RWPE1 (cell line): Measurements from ENCODE around the gene RETREG3.
"Not testable (repeated sequence)": the region's sequence is repeated elsewhere in the genome, so short reads cannot be mapped to it uniquely, and the experiment has no call there.

ENCODE experiments used
- CTCF ChIA-PET: fragments of 350-600 bp; sonication (Branson Sonifier 250); formaldehyde crosslinking; extraction: SDS; loops from one replicate; lab custom pipeline; 2021; lab: Yijun Ruan, JAX
- POLR2A ChIA-PET: fragments of 400-600 bp; formaldehyde crosslinking; extraction: SDS; loops from one replicate; lab custom pipeline; 2020; ENCODE audit warnings: antibody characterized with exemption; ENCODE audit not compliant: low non-redundant PET; lab: Yijun Ruan, JAX
- DNase-seq: peaks from one replicate; pipeline ENCODE4 v3.0.0; 2012; ENCODE audit warnings: low spot score
- H3K27ac ChIP-seq: fragments of 450-650 bp; 2 replicates; pipeline ENCODE4 v1.5.1; 2017
- TF ChIP-seq, protein P1 (sequence below): fragments of 450-650 bp; conservative IDR thresholded peaks from 2 replicates; pipeline ENCODE4 v1.5.1; 2017; ENCODE audit warnings: low read depth, mild to moderate bottlenecking

Gene RETREG3

DNA sequence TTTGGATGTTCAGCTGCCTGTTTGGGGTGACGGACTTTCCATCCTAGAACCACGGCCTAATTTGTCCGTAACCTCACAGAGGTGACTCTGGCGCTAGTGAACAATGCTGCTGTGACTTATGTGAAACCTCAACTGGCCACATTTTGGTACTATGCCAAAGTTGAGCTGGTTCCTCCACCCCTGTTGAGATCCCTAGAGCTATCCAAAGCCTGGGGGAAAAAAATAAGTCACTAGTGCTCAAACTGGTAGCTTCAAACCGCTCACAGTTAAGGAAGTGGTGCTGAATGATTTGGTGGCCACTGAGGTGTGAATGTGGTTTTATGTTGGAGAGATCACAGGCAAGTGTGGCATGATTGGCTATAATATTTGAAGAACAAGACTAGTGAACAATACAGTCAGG lies 38.6 kb upstream of the RETREG3 start:
- POLR2A ChIA-PET: no interaction called here
- CTCF ChIA-PET: interaction anchor here (0.6 to 0.8 kb wide), 3 partner anchors 9 to 29 kb away, joined by 3 to 5 read pairs (median 4); no protein-coding TSS in a partner anchor
- TF ChIP-seq, protein P1, sequence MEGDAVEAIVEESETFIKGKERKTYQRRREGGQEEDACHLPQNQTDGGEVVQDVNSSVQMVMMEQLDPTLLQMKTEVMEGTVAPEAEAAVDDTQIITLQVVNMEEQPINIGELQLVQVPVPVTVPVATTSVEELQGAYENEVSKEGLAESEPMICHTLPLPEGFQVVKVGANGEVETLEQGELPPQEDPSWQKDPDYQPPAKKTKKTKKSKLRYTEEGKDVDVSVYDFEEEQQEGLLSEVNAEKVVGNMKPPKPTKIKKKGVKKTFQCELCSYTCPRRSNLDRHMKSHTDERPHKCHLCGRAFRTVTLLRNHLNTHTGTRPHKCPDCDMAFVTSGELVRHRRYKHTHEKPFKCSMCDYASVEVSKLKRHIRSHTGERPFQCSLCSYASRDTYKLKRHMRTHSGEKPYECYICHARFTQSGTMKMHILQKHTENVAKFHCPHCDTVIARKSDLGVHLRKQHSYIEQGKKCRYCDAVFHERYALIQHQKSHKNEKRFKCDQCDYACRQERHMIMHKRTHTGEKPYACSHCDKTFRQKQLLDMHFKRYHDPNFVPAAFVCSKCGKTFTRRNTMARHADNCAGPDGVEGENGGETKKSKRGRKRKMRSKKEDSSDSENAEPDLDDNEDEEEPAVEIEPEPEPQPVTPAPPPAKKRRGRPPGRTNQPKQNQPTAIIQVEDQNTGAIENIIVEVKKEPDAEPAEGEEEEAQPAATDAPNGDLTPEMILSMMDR: no peak
- no peak for DNase-seq
- no peak overlapping the region for H3K27ac ChIP-seq

DNA sequence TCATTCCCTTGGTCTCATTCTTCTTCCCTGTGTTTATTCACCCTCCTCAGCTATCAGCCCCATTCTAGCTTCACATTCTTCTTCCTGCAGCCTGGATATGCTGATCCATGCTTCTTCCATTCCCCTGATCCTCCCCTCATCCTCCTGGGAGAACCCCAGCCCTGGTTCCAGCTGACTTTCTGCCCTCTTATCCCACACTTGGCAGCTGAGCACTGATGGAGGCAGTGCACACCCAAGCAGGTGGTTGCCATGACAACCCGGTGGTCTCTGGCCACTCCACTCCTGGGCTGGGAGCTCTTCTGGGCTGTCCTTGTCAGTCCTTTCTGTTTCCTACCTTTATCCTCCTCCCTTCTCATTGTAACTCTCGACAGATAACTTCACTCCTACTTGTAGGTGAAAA lies 33.2 kb upstream of the RETREG3 start:
- ChIA-PET CTCF (no interaction called here), POLR2A (interaction anchor here (0.7 kb wide), 1 partner anchor 17 kb away, joined by 4 read pairs; no protein-coding TSS in a partner anchor)
- TF ChIP-seq, protein P1: no peak
- DNase-seq: no peak
- H3K27ac ChIP-seq: no peak overlapping the region

DNA sequence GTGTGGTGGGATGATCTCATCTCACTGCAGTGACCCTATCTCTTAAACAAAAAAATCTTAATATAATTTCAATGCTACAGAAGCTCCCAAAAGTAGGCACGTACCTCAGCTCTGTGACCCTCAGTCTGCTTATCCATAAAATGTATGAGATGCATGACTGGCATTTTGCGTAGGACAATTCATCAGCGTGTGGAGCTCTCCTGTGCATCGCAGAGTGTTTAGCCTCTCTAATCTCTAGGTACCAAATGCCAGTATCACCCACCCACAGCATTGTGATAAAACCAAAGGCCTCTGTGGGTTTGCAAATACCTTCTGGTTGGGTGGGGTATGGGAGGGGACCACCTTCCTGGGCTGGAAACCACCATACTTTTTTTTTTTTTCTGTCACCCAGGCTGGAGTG lies 30.9 kb upstream of the RETREG3 start:
- no peak overlapping the region for H3K27ac ChIP-seq
- ChIA-PET CTCF (interaction anchor here (0.7 kb wide), 1 partner anchor 18 kb away, joined by 4 read pairs; no protein-coding TSS in a partner anchor), POLR2A (interaction anchor here (1.0 kb wide), 1 partner anchor 11 kb away, joined by 6 read pairs; no protein-coding TSS in a partner anchor)
- no peak for DNase-seq
- TF ChIP-seq, protein P1: no peak

DNA sequence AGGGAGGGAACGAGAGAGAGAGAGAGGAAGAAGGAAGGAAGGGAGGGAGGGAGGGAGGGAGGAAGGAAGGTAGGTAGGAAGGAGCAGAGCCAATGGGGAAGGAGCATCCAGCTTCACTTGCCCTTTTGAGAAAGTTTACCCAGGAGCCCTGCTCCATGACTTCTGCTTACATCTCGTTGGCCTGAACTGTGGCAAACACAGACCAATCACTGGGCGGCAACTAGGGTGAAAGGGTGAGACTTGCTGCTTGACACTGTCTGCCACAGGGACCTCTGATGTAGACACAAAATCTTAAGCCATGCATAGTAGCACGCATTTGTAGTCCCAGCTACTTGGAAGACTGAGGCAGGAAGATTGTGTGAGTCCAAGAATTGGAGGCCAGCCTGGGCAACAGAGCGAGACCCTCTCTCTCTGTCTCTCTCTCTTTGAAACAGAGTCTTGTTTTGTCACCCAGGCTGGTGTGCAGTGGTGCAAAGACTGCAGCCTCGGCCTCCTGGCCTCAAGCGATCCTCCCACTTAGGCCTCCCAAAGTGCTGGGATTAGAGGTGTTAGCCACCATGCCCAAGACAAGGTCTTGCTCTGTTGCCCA lies 30.4 kb upstream of the RETREG3 start:
- no peak for DNase-seq
- H3K27ac ChIP-seq: no peak overlapping the region
- ChIA-PET POLR2A (interaction anchor here (1.0 kb wide), 1 partner anchor 11 kb away, joined by 6 read pairs; no protein-coding TSS in a partner anchor), CTCF (no interaction called here)
- TF ChIP-seq, protein P1: no peak

DNA sequence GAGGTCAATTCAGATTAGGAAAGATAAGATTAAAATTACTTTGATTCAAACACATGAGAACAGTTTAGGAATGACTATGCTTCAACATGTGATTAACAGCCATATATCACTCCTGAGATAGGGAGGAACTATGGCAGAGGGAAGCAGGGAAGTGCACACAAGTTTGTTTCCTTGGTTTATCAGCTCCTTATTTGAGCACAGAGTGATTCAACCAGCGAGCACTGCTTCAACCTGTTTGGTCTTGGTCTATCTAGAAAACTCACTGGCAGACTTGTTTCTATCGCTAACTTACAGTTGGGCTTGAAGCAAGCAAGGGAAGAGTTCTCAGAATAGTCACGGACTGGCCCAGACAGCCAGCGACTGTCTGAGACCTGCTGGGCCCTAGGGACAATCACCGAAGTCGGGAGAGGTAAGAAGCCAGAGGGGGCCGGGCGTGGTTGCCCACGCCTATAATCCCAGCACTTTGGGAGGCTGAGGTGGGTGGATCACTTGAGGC lies 23.8 kb upstream of the RETREG3 start:
- ChIA-PET POLR2A (interaction anchor here (1.2 kb wide), 1 partner anchor 46 kb away, joined by 4 read pairs; no protein-coding TSS in a partner anchor), CTCF (no interaction called here)
- TF ChIP-seq, protein P1: no peak
- H3K27ac ChIP-seq: peak overlapping the region; percentile 54
- DNase-seq: no peak

DNA sequence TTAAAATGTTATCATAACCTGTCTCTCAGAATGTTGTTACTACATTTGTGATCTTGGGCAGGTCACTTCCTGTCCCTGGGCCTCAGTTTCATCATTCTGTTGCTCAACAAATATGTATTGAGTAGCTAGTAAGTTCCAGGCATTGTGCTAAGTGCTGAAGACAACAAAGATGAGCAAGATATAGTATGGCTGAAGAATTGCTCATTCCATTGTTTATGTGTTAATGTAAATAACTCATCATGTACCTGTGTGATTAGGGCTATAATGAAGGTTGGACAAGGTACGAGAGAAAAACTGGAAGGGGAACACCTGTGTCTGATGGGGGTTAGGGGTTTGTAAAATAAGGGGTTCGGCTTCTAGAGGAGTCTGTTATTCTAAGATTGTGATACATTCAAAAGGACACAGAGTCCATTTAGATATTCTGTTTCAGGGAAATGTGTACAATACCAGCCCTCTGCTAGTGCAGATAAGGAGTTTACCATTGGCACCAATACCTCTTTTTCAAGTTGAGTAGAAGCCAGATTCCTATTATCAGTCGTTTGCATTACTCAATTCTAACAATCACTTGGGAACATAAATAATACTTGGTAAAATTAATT lies 20.3 kb upstream of the RETREG3 start:
- DNase-seq: no peak
- CTCF ChIA-PET: interaction anchor here (0.5 to 1.0 kb wide), 4 partner anchors 11 to 195 kb away, joined by 3 to 6 read pairs (median 3); no protein-coding TSS in a partner anchor
- no peak overlapping the region for H3K27ac ChIP-seq
- POLR2A ChIA-PET: interaction anchor here (0.7 kb wide), 1 partner anchor 10 kb away, joined by 6 read pairs; no protein-coding TSS in a partner anchor
- TF ChIP-seq, protein P1: no peak

DNA sequence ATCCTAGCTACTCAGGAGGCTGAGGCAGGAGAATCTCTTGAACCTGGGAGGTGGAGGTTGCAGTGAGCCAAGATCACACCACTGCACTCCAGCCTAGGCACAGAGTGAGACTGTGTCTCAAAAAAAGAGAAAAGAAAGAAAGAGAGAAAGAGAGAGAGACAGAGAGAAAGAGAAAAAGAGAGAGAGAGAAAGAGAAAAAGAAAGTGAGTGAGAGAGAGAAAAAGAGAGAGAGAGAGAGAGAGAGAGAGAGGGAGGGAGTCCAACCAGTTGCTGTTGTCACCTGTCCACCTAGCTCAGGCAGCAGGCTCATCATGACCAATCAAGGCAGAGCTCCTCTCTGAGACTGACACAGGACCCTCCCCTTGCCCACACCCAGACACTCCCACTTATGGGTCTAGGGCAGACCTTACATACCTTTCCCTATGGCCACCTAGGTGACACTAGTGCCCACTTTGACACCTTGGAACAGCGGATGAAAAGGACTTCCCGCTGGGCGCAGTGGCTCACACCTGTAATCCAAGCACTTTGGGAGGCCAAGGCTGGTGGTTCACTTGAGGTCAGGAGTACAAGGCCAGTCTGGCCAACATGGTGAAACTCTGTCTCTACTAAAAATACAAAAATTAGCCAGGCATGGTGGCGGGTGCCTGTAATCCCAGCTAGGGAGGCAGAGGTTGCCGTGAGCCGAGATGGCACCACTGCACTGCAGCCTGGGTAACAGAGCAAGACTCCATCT lies 18.0 kb upstream of the RETREG3 start:
- DNase-seq, POLR2A ChIA-PET, H3K27ac ChIP-seq: not testable (repeated sequence)
- CTCF ChIA-PET: interaction anchor here (0.9 kb wide), 1 partner anchor 52 kb away, joined by 3 read pairs; no protein-coding TSS in a partner anchor
